IMR-90 (cell line): ENCODE results near the gene SORBS1.

Source experiments
- CTCF ChIP-seq: conservative IDR thresholded peaks from 2 replicates; pipeline ENCODE4 v1.5.1; 2012; ENCODE audit warnings: mild to moderate bottlenecking, low read depth, low read length, improper control_type of control experiment
- MAZ ChIP-seq: IDR thresholded peaks from 2 replicates; pipeline ENCODE4 v1.6.1; 2012; ENCODE audit warnings: low read depth, mild to moderate bottlenecking, low read length, improper control_type of control experiment, moderate library complexity, borderline replicate concordance
- MXI1 ChIP-seq: IDR thresholded peaks from 2 replicates; pipeline ENCODE4 v1.6.1; 2012; ENCODE audit warnings: low read depth, mild to moderate bottlenecking, low read length, moderate library complexity, borderline replicate concordance
- POLR2A ChIP-seq: IDR thresholded peaks from 2 replicates; pipeline ENCODE4 v1.6.1; 2012; ENCODE audit warnings: mild to moderate bottlenecking, low read depth, low read length
- RAD21 ChIP-seq: IDR thresholded peaks from 2 replicates; pipeline ENCODE4 v1.6.1; 2012; ENCODE audit warnings: low read length, improper control_type of control experiment
- RCOR1 ChIP-seq: IDR thresholded peaks from 2 replicates; pipeline ENCODE4 v1.6.1; 2012; ENCODE audit warnings: mild to moderate bottlenecking, low read length, improper control_type of control experiment; ENCODE audit not compliant: insufficient replicate concordance
- RFX5 ChIP-seq: IDR thresholded peaks from 2 replicates; pipeline ENCODE4 v1.8.0; 2012; ENCODE audit warnings: low read depth, mild to moderate bottlenecking, low read length, moderate library complexity
- SMC3 ChIP-seq: fragments of 150-350 bp; IDR thresholded peaks from 2 replicates; pipeline ENCODE4 v1.6.1; 2016; ENCODE audit warnings: low read depth, mild to moderate bottlenecking, antibody characterized with exemption, low read length, moderate library complexity
- USF2 ChIP-seq: fragments of 150-350 bp; IDR thresholded peaks from 2 replicates; pipeline ENCODE4 v1.6.1; 2017; ENCODE audit warnings: mild to moderate bottlenecking, antibody characterized with exemption, low read length, low read depth

- TF ChIP-seq CTCF, result no peak
- no peak for TF ChIP-seq USF2
- no peak for TF ChIP-seq POLR2A
- no peak for TF ChIP-seq RCOR1
- TF ChIP-seq RAD21, result no peak
- TF ChIP-seq RFX5, result no peak
- no peak for TF ChIP-seq SMC3
- TF ChIP-seq MAZ, result no peak
- no peak for TF ChIP-seq MXI1
Observed at GRCh38 chr10:95280637-95281036, 280.5 kb downstream of the SORBS1 start.
